Glomerular endothelial cell (primary cell): ENCODE results near the gene PPP2R5C. TPM values are rescaled to one million over a fixed set of nuclear protein-coding genes. Genes with fewer than 3 reads are reported as not detected.
"Not testable (repeated sequence)": the region's sequence is repeated elsewhere in the genome, so short reads cannot be mapped to it uniquely, and the experiment has no call there.

Source experiments
- DNase-seq: peaks from one replicate; pipeline ENCODE4 v3.0.0-alpha.2; 2011; ENCODE audit warnings: low read depth, low spot score; ENCODE audit errors: extremely low read depth
- total RNA-seq: library from RNA; depleted of rRNA; stranded (reverse); fragments of >200 nt; gene quantifications from 2 replicates; pipeline ENCODE4 v1.2.3, GENCODE V29; 2015

The PPP2R5C gene
- total RNA-seq, 1 donor from 2014 or later = 66.9 TPM

DNA sequence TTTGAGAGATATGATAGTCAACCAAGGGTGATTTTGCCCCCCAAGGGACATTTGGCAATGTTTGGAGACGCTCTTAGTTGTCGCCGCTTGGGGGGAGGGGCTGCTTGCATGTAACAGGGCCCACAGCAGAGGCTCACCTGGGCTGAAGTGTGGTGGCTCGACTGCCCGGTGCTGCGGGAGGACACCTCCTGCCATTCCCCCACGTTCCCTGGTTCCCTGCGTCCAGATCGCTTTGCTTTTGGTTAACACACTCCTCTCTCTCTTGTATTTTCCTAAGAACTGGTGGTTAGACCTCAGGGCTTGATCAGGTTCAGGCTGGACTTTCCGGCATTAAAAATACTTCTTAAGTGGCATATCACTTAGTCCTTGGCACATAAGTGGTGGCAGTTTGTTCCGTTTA lies 18.9 kb downstream of the PPP2R5C start:
- DNase-seq = no peak

DNA sequence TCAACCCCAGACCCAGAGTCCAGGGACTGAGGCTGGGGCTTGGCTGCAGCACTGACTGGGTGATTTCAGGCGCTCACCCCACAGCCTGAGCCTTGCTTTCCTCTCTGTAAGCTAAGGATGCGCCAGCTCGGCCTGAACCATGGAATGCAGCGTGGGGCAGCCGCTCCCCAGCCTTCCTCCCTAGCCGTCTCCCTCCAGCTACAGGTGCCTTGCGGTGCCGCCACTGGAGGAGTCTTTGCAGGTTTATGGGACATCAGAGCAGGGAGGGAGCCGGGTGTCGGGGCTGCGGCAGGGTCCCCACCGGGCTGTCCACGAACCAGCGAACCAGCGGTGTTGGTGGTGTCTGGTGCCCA lies 19.4 kb downstream of the PPP2R5C start:
- no peak for DNase-seq

DNA sequence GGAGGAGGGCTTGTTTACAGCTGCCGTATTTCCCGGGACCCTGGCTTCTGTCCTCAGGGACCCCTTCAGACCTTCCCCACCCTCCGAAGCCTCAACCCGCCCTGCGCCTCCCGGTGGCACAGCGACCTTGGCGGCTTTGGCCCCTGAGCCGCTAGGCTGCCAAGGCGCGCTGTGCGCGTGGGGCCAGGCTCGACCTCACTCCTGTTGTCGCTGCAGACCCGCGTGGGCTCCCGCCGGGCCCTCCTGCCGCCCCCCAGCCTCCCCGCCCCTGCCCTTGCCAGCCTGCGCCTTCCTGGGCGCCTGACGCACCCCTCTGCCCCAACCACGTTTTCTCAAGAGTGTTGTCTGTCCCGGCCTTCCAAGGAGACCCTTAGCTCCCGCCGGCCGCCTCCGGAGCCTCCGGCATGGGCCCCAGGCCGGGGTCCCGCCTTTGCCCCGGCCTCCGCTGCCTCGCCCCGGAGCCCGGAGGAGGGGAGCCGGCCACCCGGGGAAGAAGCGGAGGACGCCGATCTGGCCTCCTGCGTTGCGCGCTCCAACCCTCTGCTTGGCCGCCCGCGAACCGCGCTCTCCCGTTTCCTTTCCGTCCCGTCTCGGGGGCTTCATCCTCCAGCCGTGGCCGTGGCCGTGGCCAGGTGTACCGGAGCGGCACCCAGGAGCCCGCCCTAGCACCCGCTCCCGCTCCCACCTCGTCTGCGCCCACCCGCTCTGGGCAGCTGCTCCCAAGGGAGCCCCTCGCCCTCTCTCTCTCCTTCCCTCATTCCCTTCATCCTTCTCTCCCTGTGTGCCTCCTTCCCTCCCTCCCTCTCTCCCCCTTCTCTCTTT lies 19.9 kb downstream of the PPP2R5C start:
- no peak for DNase-seq

DNA sequence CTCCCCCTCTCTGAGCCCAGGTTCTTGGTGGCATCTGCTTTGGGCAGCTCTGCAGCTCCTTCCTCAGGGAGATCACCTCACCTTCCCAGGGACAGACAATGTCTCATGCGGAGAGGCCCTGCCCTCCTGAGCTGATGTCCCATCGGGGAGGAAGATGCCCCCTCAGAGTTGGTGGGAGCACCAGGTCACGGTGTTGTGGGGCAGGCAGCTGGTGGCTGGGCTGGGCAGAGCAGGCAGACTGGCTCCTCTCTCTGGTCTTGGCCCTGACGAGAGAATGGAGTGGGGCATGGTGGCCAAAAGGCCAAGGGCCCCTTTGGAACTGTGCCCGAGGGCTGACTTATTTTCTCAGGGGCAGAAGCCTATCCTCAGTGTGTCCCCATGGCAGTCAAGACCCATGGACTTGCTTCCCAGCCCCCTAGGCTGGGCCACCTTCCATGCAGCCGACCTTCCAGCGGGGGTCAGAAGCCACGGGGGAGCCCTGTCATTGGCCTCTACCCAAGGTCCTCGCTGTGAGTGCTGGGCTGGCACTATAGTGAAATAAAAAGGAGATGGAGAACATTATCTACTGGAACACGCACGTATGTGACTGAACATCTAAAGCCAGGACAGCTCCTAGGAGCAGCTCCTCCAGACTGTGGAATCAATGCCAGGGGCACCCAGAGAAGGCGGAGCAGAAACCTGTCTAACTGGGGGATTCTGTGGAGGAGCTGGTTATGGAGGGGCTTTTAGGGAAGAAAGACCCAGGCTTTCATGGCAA lies 21.9 kb downstream of the PPP2R5C start:
- no peak for DNase-seq

DNA sequence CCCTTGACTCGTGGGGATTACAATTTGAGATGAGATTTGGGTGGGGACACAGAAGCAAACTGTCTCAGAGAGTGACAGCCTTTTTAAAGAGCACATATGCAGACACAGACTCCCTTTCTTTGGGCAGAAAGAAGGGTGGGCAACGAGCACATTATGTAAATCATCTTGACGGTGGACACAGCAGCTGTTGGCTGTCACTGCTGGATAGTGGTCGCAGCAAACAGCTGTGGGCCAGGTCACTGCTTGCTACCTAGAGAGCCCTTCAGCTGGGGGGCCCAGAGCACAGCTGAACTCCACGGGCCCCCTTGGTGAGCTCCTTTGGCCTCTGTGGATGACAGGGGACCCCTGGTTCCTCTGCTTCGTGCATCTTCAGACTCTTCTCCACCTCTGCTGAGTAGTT lies 23.1 kb downstream of the PPP2R5C start:
- no peak for DNase-seq

DNA sequence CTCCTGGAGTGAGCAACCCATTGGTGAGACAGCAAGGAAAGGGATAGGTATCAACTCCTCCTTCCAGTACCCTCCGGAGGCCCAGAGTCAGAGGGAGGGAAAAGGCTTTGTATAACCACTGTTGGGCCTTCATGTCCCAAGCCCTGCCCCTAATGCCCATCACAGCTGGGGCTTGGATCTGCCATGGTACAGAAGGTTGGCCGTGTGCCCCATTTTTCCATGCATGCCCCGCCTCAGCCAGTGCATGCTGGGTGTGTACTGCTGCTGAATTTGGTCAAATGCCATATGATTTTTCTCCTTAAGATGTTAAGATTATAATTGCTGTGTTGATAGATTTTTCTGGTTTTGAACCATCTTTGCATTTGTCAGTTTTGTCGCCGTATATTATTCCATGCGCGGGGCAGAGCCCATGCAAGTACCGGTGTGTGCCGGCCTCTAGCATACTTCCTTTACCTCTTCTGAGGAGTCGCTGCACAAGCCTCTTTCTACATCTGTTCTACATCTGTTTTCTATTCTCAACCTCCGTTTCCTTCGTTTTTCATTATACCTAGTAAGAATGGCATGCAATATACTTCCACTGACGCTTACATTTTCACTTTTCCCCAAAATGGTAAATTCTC lies 26.6 kb downstream of the PPP2R5C start:
- no peak for DNase-seq

DNA sequence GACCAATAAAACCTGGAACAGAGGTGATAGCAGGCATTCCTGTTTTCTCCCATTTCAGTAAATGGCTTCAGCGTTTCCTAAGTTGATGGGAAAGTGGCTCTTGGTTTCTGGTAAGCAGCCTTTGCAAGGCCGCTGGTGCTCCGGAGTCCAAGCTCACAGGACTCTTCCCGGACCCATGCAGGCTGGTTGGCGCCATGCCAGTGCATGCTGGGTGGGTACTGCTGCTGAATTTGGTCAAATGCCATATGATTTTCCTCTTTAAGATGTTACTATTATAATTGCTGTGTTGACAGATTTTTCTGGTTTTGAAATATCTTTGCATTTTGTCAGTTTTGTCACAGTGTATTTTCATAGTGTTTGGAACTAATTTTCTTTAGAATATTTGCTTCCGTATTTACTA lies 27.7 kb downstream of the PPP2R5C start:
- no peak for DNase-seq

DNA sequence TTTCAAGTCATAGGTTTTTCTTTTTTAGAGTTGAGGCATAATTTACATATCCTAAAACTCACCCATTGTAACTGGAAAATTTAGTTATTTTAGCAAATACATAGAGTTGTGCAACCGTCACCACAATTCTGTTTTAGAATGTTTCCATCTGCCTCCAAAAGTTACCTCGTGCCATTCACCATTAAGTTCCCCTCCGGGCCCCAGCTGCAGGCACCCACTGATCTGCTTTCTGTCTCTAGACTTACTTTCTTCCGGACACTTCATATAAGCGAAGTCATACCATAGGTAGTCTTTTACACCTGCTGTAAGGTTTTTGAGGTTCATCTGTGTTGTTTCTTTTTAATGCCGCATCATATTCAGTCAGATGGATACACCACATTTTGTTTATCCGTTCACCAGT lies 28.7 kb downstream of the PPP2R5C start:
- DNase-seq = no peak

DNA sequence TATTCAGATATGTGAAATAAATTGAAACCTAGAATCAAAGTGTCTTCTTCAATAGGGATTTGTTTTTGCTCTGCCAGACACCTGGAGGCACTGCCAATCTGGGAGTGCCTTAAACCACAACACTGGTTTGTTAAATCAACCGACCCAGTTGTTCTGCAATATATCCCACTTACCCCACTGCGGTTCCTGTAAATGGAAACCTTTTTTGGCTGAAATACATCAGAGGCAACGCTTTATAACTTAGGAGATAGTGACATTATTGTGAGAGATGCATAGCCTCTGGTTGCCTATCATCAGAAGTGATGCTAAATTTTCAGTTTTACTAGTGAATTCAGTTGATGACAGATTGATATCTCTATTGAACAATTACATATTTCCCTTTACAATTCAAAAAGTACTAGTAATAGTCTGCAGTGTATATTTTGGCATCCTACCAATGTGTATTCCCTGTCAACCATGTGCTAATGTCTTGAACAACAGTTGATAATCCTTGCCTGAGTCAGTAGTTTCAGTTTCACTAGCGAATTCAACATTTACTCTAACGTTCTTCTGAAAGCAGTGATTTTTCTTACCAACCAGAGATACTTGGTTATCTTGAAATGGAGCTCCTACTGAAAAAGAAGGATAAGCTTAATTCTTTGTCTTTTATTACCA lies 30.5 kb downstream of the PPP2R5C start:
- no peak for DNase-seq

DNA sequence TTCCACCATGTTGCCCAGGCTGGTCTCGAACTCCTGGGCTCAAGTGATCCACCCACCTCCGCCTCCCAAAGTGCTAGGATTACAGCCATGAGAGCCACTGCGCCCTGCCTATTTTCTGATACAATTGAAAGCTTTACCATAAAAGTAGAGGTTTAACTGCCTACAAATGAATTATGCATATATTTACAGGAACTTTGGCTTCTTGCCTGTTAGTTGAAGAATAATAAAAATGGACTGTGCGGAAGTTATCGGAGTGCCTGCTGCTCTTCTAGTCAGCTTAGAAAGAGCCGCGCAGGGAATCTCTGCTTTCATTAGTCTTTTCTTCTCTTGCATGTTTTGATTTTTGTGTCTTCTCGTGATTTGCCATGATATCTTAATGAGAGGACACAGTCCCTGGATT lies 34.5 kb downstream of the PPP2R5C start:
- DNase-seq = no peak

DNA sequence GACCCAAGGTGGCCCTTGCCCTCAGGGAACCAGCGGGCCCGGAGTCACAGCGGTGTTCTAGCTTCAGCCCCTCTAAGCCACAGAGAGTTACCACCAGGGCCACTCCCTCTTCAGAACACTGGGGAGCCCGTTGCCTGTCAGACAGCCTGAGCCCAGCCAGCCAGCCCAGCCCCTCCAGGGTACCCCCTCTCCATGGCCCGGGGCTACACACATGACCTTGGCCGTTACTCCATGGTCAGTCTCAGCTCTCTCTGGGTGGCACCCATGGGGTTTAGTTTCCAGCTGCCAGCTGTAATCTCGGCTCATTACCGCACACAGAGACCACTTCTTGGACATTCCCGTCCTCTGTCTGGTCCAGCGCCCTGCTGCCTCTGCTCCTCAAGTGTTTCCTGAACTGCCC lies 35.0 kb downstream of the PPP2R5C start:
- no peak for DNase-seq

DNA sequence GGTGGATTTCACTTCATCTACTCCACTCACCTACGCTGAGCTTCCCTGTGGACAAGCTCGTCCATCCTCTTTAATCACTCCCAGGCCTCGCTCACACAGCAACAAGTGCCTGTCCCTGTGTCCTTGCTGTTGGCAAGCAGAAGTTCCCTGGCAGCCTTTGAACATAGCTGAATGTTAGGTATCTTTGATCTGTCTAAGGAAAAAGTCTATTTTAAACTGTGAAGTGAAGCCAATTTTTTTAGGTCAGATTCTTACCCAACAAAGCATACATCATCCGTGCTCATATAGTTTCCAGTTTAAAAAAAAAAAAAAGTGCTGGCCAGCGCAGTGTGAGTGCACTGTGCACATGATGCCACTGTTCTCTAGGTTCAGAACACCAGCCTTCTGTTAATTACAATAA lies 36.3 kb downstream of the PPP2R5C start:
- DNase-seq = no peak

DNA sequence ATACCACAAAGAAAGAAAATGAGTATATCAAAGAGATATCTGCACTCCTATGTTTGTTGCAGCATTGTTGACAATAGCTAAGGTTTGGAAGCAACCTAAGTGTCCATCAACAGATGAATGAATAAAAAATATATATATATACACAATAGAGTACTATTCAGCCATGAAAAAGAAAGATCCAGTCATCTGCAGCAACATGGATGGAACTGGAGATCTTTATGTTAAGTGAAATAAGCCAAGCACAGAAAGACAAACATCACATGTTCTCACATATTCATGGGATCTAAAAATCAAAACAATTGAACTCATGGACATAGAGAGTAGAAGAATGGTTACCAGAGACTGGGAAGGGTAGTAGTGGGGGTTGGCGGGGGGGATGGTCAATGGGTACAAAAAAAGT lies 42.9 kb downstream of the PPP2R5C start:
- DNase-seq = not testable (repeated sequence)

DNA sequence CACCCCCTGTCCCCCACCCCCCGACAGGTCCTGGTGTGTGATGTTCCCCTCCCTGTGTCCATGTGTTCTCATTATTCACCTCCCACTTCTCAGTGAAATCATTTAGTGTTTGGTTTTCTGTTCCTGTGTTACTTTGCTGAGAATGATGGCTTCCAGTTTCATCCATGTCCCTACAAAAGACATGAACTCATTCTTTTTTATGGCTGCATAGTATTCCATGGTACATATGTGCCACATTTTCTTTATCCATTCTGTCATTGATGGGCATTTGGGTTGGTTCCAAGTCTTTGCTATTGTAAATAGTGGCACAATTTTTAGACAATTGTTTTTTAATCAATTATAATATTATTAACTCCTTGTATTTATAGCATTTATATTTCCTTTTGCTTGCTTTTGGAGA lies 44.7 kb downstream of the PPP2R5C start:
- DNase-seq = not testable (repeated sequence)

DNA sequence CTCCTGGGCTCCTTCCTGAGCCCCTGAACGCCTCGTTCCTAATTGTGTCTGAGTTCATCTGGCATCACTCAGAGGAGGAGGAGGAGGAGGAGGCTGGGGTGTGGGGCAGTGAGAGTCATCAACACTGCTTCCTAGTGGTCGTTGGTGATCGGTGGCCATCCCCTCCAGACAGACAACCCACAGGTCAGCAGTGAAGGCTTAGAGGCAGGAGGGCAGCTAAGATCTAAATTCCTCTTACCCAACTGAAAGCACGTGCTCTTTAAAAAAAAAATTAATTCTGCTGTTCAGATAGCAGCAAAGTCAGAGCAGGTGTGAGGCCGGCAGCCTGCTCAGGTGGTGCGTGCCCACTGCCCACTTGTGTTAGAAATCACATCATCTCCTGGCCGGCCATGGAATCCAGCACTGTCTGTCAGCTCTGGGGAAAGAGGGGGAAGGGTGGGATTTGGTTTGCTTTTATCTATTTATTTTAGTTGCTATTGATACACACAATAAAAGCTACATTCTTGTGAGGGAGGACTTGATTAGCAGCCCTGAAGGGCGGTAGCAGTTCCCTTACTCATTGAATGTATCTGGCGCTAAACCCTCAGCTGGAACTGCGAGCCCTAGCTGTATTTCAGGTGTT lies 46.6 kb downstream of the PPP2R5C start:
- no peak for DNase-seq

DNA sequence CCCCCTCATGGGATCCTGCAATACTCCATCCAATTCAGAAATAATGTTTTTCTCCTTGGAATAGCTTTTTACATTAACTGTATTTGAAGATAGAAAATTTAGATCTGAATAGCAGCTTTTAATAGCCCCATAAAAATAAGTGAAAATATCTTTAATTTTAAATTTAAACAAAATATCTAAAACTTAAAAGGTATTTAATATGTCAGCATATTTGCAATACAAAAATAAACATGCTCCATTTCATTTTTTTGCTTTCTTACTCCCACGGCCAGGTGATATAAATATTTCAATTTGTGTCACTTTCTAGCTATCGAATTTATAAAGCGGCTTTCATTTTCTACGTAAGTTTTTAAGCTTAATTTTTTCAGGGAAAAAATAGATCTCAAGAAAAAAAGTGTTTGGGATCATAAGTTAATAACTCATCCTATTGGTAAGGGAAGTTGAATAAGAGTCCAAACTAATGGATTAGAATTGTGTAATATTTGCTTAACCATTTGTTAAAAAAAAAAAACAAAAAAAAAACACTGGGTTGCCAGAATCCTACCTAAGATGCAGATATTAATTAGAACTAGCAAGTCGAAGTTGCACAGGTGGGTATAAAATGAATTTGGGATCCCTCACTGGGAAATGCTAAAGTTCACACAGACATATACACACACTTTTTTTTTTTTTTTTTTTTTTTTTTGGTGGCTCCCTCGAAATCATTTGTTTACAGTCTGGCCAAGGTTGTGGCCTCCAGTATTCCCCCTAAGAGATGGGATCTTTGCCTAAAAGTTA lies 47.6 kb downstream of the PPP2R5C start:
- DNase-seq = no peak

DNA sequence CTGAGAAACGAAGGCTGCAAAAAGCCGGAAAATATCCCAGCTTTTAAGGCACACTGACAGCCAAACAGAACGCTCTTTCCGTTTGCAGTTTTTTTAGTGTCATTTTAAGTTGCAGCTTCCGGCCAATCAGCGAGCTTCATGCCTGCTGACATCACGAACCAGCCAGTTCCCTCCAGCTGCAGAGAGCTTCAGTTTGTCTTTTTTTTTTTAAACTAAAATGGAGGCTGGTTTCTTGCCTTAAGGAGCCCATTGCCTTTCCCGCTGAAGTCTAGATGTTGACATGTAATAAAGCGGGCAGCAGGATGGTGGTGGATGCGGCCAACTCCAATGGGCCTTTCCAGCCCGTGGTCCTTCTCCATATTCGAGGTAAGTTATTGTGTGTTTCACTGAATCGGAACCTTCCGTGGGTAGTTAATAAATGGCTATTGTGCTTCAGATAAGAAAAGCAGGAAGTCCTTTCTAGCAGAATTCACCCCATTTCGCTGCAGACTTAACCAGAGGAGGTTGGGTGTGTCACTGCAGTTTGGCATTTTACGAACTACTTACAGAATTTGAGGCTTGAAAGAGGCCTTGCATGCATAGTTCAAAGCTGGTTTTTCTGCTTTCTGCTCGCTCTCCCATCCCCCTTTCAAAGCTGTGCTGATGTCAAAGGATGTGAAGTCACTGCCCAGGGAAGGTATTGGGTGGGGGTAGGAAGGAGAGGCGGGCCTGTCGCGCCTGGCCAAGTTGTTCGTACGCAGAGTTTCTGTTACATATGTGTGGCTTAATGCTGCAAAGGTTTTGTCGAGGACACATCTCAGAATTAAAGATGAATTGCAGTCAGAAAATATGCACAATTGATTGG lies 48.4 kb downstream of the PPP2R5C start:
- peak; percentile 85 for DNase-seq

DNA sequence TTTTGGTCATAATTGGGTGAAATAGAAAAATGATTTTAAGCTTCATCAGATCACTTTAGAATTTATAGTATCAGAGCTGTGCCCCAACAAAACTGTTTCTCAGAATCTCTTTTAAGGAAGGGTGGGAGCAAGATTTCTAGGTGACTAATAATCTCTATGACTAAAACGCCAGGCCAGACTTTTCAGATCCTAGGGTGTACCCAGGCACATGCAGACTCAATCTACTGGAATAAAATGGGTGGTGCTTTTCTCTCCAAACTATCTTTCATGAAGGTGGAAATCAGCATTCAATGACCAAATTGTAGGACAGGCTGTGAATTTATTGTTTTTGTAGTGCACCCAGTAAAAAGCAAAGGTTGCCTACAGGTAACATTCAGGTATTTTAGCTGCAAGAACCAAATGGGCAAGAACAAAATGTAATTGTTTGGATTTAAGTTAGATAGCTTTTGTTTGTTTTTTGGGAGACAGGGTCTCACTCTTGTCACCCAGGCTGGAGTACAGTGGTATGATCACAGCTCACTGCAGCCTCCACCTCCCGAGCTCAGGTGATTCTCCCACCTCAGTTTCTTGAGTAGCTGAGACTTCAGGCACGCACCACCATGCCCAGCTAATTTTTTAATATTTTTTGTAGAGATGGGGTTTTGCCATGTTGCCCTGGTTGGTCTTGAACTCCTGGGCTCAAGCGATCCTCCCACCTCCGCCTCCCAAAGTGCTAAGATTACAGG lies 49.5 kb downstream of the PPP2R5C start:
- DNase-seq = no peak

DNA sequence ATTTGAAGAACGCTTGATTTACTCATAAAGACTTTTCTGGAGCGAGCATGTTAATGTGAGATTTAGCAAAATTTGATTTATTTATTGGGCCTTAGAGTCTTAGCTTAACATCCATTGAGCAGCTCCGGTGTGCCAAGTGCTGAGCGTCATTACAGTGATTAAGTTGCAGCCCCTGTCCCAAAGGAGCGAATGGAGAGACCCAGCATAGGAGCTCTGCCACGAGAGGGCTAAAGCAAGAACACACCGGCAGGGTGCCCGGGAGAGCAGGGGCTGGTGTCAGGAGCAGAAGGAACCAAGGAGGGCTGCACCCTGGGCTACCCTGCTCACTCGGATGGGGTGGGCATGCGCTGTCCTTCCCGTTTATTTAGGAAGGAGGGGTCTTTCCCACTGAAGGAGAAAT lies 50.6 kb downstream of the PPP2R5C start:
- no peak for DNase-seq
